ENCODE results near the gene PDK1.

PDK1 gene

GRCh38 chr2:172596776-172597175 lies 40.9 kb downstream of the PDK1 start:
- no peak for DNase-seq (ENCODE audit: low read depth in 2 of 2)

GRCh38 chr2:172597176-172597842 lies 41.4 kb downstream of the PDK1 start:
- DNase-seq (ENCODE audit: low read depth in 2 of 2): no peak

GRCh38 chr2:172599947-172600346 lies 44.1 kb downstream of the PDK1 start:
- no peak for DNase-seq (ENCODE audit: low read depth in 2 of 2)

GRCh38 chr2:172600557-172601008 lies 44.7 kb downstream of the PDK1 start:
- DNase-seq (ENCODE audit: low read depth in 2 of 2): no peak

GRCh38 chr2:172606285-172606684 lies 50.4 kb downstream of the PDK1 start:
- no peak for DNase-seq (ENCODE audit: low read depth in 2 of 2)

- no peak for DNase-seq (ENCODE audit: low read depth in 2 of 2)
Measured at GRCh38 chr2:172607379-172607928, 51.6 kb downstream of the PDK1 start.

- DNase-seq (ENCODE audit: low read depth in 2 of 2): no peak
Measured at GRCh38 chr2:172609488-172609887, 53.6 kb downstream of the PDK1 start.

- DNase-seq (ENCODE audit: low read depth in 2 of 2): no peak
Measured at GRCh38 chr2:172612051-172612450, 56.2 kb downstream of the PDK1 start.

GRCh38 chr2:172613040-172613439 lies 57.1 kb downstream of the PDK1 start:
- no peak for DNase-seq (ENCODE audit: low read depth in 2 of 2)

GRCh38 chr2:172613615-172614231 lies 57.8 kb downstream of the PDK1 start:
- no peak for DNase-seq (ENCODE audit: low read depth in 2 of 2)

GRCh38 chr2:172614932-172615331 lies 59.0 kb downstream of the PDK1 start:
- DNase-seq (ENCODE audit: low read depth in 2 of 2): no peak

- DNase-seq (ENCODE audit: low read depth in 2 of 2): no peak
Measured at GRCh38 chr2:172615727-172616261, 59.9 kb downstream of the PDK1 start.

GRCh38 chr2:172617115-172617514 lies 61.2 kb downstream of the PDK1 start:
- DNase-seq (ENCODE audit: low read depth in 2 of 2): no peak

- no peak for DNase-seq (ENCODE audit: low read depth in 2 of 2)
Measured at GRCh38 chr2:172623249-172623965, 67.5 kb downstream of the PDK1 start.

- no peak for DNase-seq (ENCODE audit: low read depth in 2 of 2)
Measured at GRCh38 chr2:172624996-172625395, 69.1 kb downstream of the PDK1 start.

- no peak for DNase-seq (ENCODE audit: low read depth in 2 of 2)
Measured at GRCh38 chr2:172627181-172627580, 71.3 kb downstream of the PDK1 start.

- no peak for DNase-seq (ENCODE audit: low read depth in 2 of 2)
Measured at GRCh38 chr2:172628085-172628484, 72.2 kb downstream of the PDK1 start.

GRCh38 chr2:172629586-172629985 lies 73.7 kb downstream of the PDK1 start:
- no peak for DNase-seq (ENCODE audit: low read depth in 2 of 2)

- no peak for DNase-seq (ENCODE audit: low read depth in 2 of 2)
Measured at GRCh38 chr2:172630181-172630580, 74.3 kb downstream of the PDK1 start.

- no peak for DNase-seq (ENCODE audit: low read depth in 2 of 2)
Measured at GRCh38 chr2:172634477-172634876, 78.6 kb downstream of the PDK1 start.

- no peak for DNase-seq (ENCODE audit: low read depth in 2 of 2)
Measured at GRCh38 chr2:172635548-172635947, 79.7 kb downstream of the PDK1 start.

GRCh38 chr2:172639256-172639655 lies 83.4 kb downstream of the PDK1 start:
- no peak for DNase-seq (ENCODE audit: low read depth in 2 of 2)

All from stimulated activated CD8-positive, alpha-beta memory T cell treated with anti-CD3 and anti-CD28 coated beads, Interleukin-15, amount 100 ng/mL, for 48 hours (primary cell).